ENCODE measurements around the gene SUMF2. TPM values are rescaled to one million over a fixed set of nuclear protein-coding genes. Genes with fewer than 3 reads are reported as not detected.

The SUMF2 gene
- total RNA-seq, 1 experiment from 2014 or later, result 89.2 TPM

- H3K9me3 Mint-ChIP-seq, result peaks cover 85 to 97% of the 10 kb centered on the region in 2 experiments
- peaks cover 65% of the 10 kb centered on the region for H3K9me3 ChIP-seq (ENCODE audit: control insufficient read depth, low read depth, low read length)
Measured at GRCh38 chr7:56127241-56127975, 63.3 kb downstream of the SUMF2 start.

More at GRCh38 chr7:56127241-56127975, 63.3 kb downstream of the SUMF2 start:
- H2BK5ac ChIP-seq (ENCODE audit: insufficient read length, low read length), result no peak overlapping the region
- H3K14ac ChIP-seq (ENCODE audit: insufficient read depth, low read length), result no peak overlapping the region
- H2BK15ac ChIP-seq (ENCODE audit: low read depth, low read length), result no peak overlapping the region
- H4K91ac ChIP-seq (ENCODE audit: insufficient read length, low read depth, low read length), result no peak overlapping the region
- H2AFZ ChIP-seq (ENCODE audit: low read length), result no peak overlapping the region
- no peaks in the 10 kb centered on the region for H4K20me1 ChIP-seq (ENCODE audit: control insufficient read depth, insufficient read depth, insufficient read length)
- H3K79me1 ChIP-seq (ENCODE audit: insufficient read depth, low read depth, low read length, poor library complexity, severe bottlenecking), result no peaks in the 10 kb centered on the region
- no peak overlapping the region for H3K23ac ChIP-seq (ENCODE audit: insufficient read length, low read depth, low read length)
- no peak overlapping the region for H4K5ac ChIP-seq (ENCODE audit: insufficient read length, low read depth, low read length)
- H3K4me1 ChIP-seq (ENCODE audit: insufficient read depth, low read length), result no peaks in the 10 kb centered on the region
- Mint-ChIP-seq H3K27ac (no peak overlapping the region), H3K4me1 (no peaks in the 10 kb centered on the region), H3K4me3 (no peak overlapping the region), H3K27me3 (ENCODE audit: low read depth) (no peaks in the 10 kb centered on the region), H3K36me3 (ENCODE audit: insufficient read depth in 1 of 3, low read depth in 3 of 3) (peaks cover 0 to 18% (median 2%) of the 10 kb centered on the region in 3 experiments; a peak in 5 of 7 replicates)
- H3K18ac ChIP-seq (ENCODE audit: insufficient read length, low read depth, low read length), result no peak overlapping the region
- H3K4ac ChIP-seq (ENCODE audit: low read depth, low read length), result no peak overlapping the region
- H3T11ph ChIP-seq (ENCODE audit: low read length), result no peak overlapping the region
- no peak overlapping the region for H4K8ac ChIP-seq (replicated peaks; ENCODE audit: insufficient read length, low read depth, low read length)
- no peak overlapping the region for H2AK5ac ChIP-seq (ENCODE audit: insufficient read length, low read length)
- H3K79me2 ChIP-seq (ENCODE audit: insufficient read depth, low read length), result no peaks in the 10 kb centered on the region
- H3K27me3 ChIP-seq (ENCODE audit: insufficient read depth, low read length), result no peaks in the 10 kb centered on the region
- no peak overlapping the region for H3K4me2 ChIP-seq (ENCODE audit: insufficient read depth, insufficient read length, low read length)
- H3K23me2 ChIP-seq (ENCODE audit: insufficient read length, low read depth, low read length, poor library complexity, severe bottlenecking), result no peaks in the 10 kb centered on the region
- H2BK120ac ChIP-seq (ENCODE audit: low read depth, low read length, poor library complexity, severe bottlenecking), result no peak overlapping the region
- H3K27ac ChIP-seq (ENCODE audit: insufficient read length, low read depth, low read length), result no peak overlapping the region
- no peak overlapping the region for H3K56ac ChIP-seq (ENCODE audit: insufficient read length, low read depth, low read length)
- no peak for DNase-seq
- WGBS (ENCODE audit: extremely low coverage, insufficient read length, low lambda C conversion rate), result no CpG with 5 or more reads among the region's 7 CpGs
- H2BK12ac ChIP-seq (ENCODE audit: insufficient read length, low read depth, low read length), result no peak overlapping the region
- H2BK20ac ChIP-seq (ENCODE audit: low read depth, low read length, poor library complexity, severe bottlenecking), result no peak overlapping the region
- H3K9ac ChIP-seq (ENCODE audit: extremely low read depth, insufficient read length, low read length), result no peak overlapping the region
- no peak for TF ChIP-seq CTCF (conservative IDR thresholded peaks at IDR 0.05)

Other genes with a start within 250 kb of the SUMF2 start
- not detected in 2 replicates for gene SEPTIN14, start 201.5 kb upstream of the SUMF2 start, total RNA-seq (2021)
- 2.3 and 3.6 TPM in 2 replicates for gene ZNF713, start 176.8 kb upstream of the SUMF2 start, total RNA-seq (2021)
- gene MRPS17, start 112.4 kb upstream of the SUMF2 start, total RNA-seq (2021), result 25.9 and 28.0 TPM in 2 replicates
- 39.7 and 40.7 TPM in 2 replicates for gene NIPSNAP2, start 99.7 kb upstream of the SUMF2 start, total RNA-seq (2021)
- gene PSPH, start 12.8 kb upstream of the SUMF2 start, total RNA-seq (2021), result 51.4 and 52.1 TPM in 2 replicates
- gene CCT6A, start 12.5 kb upstream of the SUMF2 start, total RNA-seq (2021), result 303 and 310 TPM in 2 replicates
- 0.42 and 0.64 TPM in 2 replicates for gene PHKG1, start 28.7 kb downstream of the SUMF2 start, total RNA-seq (2021)
- gene CHCHD2, start 42.2 kb downstream of the SUMF2 start, total RNA-seq (2021), result 215 and 218 TPM in 2 replicates
- not detected in 2 replicates for gene NUPR2, start 52.1 kb downstream of the SUMF2 start, total RNA-seq (2021)

Measured in H9 (cell line).